HG03135 (cell line): ENCODE measurements around the gene KPNA4.

ENCODE experiments used
- ATAC-seq: cut with Tn5 transposase; IDR thresholded peaks from one replicate; pipeline ENCODE4 v1.9.1; 2021; ENCODE audit warnings: mild to moderate bottlenecking, moderate library complexity; ENCODE audit not compliant: unreplicated experiment

The KPNA4 gene

GRCh38 chr3:160498202-160498601, 67.2 kb downstream of the KPNA4 start:
- ATAC-seq: no peak

- no peak for ATAC-seq
Observed at GRCh38 chr3:160490166-160490565, 75.2 kb downstream of the KPNA4 start.

- ATAC-seq: no peak
Observed at GRCh38 chr3:160486459-160486869, 78.9 kb downstream of the KPNA4 start.

GRCh38 chr3:160482796-160483195, 82.6 kb downstream of the KPNA4 start:
- no peak for ATAC-seq

GRCh38 chr3:160481856-160482255, 83.5 kb downstream of the KPNA4 start:
- ATAC-seq: no peak

GRCh38 chr3:160480931-160481330, 84.4 kb downstream of the KPNA4 start:
- ATAC-seq: no peak

GRCh38 chr3:160479376-160479775, 86.0 kb downstream of the KPNA4 start:
- no peak for ATAC-seq

GRCh38 chr3:160478338-160478737, 87.0 kb downstream of the KPNA4 start:
- ATAC-seq: no peak

GRCh38 chr3:160477750-160478149, 87.6 kb downstream of the KPNA4 start:
- ATAC-seq: no peak

GRCh38 chr3:160475884-160476283, 89.5 kb downstream of the KPNA4 start:
- no peak for ATAC-seq

- no peak for ATAC-seq
Observed at GRCh38 chr3:160475153-160475552, 90.2 kb downstream of the KPNA4 start.

- no peak for ATAC-seq
Observed at GRCh38 chr3:160474416-160474838, 90.9 kb downstream of the KPNA4 start.

- ATAC-seq: no peak
Observed at GRCh38 chr3:160473978-160474377, 91.4 kb downstream of the KPNA4 start.

GRCh38 chr3:160473221-160473620, 92.2 kb downstream of the KPNA4 start:
- ATAC-seq: no peak

GRCh38 chr3:160472344-160472743, 93.0 kb downstream of the KPNA4 start:
- ATAC-seq: no peak

- no peak for ATAC-seq
Observed at GRCh38 chr3:160471892-160472291, 93.5 kb downstream of the KPNA4 start.

- ATAC-seq: no peak
Observed at GRCh38 chr3:160470181-160470580, 95.2 kb downstream of the KPNA4 start.

- ATAC-seq: no peak
Observed at GRCh38 chr3:160464971-160465370, 100.4 kb downstream of the KPNA4 start.

GRCh38 chr3:160464321-160464720, 101.0 kb downstream of the KPNA4 start:
- ATAC-seq: no peak

- no peak for ATAC-seq
Observed at GRCh38 chr3:160460033-160460432, 105.3 kb downstream of the KPNA4 start.

GRCh38 chr3:160459450-160459970, 105.9 kb downstream of the KPNA4 start:
- ATAC-seq: no peak

- ATAC-seq: no peak
Observed at GRCh38 chr3:160458151-160458550, 107.2 kb downstream of the KPNA4 start.

GRCh38 chr3:160455846-160456245, 109.5 kb downstream of the KPNA4 start:
- ATAC-seq: no peak
